Measurements from ENCODE around the gene SH3D19.

- TF ChIP-seq, protein P1, sequence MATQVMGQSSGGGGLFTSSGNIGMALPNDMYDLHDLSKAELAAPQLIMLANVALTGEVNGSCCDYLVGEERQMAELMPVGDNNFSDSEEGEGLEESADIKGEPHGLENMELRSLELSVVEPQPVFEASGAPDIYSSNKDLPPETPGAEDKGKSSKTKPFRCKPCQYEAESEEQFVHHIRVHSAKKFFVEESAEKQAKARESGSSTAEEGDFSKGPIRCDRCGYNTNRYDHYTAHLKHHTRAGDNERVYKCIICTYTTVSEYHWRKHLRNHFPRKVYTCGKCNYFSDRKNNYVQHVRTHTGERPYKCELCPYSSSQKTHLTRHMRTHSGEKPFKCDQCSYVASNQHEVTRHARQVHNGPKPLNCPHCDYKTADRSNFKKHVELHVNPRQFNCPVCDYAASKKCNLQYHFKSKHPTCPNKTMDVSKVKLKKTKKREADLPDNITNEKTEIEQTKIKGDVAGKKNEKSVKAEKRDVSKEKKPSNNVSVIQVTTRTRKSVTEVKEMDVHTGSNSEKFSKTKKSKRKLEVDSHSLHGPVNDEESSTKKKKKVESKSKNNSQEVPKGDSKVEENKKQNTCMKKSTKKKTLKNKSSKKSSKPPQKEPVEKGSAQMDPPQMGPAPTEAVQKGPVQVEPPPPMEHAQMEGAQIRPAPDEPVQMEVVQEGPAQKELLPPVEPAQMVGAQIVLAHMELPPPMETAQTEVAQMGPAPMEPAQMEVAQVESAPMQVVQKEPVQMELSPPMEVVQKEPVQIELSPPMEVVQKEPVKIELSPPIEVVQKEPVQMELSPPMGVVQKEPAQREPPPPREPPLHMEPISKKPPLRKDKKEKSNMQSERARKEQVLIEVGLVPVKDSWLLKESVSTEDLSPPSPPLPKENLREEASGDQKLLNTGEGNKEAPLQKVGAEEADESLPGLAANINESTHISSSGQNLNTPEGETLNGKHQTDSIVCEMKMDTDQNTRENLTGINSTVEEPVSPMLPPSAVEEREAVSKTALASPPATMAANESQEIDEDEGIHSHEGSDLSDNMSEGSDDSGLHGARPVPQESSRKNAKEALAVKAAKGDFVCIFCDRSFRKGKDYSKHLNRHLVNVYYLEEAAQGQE (IDR thresholded peaks at IDR 0.05; ENCODE audit: insufficient read depth in 1 of 2, low read depth in 2 of 2, low read length in 2 of 2), result no peak
- TF ChIP-seq POLR2AphosphoS5 (IDR thresholded peaks at IDR 0.05; ENCODE audit: low read depth, low read length) (no peak), TAF1 (IDR thresholded peaks at IDR 0.05; ENCODE audit: borderline replicate concordance, insufficient read depth, low read length) (no peak), SIN3A (IDR thresholded peaks at IDR 0.05; ENCODE audit: borderline replicate concordance, insufficient read depth, low read length) (no peak), FOXP2 (optimal IDR thresholded peaks at IDR 0.05; ENCODE audit: borderline replicate concordance, extremely low read depth, extremely low read length, insufficient read depth) (no peak)
Observed at GRCh38 chr4:151150821-151151580, 174.4 kb downstream of the SH3D19 start.

Measured in PFSK-1 (cell line).